ENCODE data around the gene ITGAX. TPM values are rescaled to one million over a fixed set of nuclear protein-coding genes. Genes with fewer than 3 reads are reported as not detected.

ITGAX gene
- total RNA-seq, 1 donor from 2014 or later, result 1.6 TPM

DNA sequence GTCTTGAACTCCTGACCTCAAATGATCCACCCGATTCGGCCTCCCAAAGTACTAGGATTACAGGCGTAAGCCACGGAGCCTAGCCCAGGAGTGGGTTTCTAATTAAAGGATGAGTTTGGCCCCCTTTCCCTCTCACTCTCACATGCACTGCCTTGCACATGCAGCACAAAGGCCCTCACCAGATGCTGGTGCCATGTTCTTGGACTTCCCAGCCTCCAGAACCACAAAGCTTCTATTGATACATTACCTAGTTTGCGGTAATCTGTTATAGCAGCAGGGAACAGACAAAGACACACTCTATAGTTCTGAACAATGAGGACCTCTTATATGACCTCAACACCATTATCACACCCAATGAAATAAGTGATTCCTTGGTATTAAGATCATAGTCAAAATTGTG is 20.3 kb downstream of the ITGAX start:
- no peak for DNase-seq

GRCh38 chr16:31376705-31377104 is 21.7 kb downstream of the ITGAX start:
- DNase-seq, result no peak

- DNase-seq, result no peak
Measured at GRCh38 chr16:31377210-31377903, 22.4 kb downstream of the ITGAX start.

DNA sequence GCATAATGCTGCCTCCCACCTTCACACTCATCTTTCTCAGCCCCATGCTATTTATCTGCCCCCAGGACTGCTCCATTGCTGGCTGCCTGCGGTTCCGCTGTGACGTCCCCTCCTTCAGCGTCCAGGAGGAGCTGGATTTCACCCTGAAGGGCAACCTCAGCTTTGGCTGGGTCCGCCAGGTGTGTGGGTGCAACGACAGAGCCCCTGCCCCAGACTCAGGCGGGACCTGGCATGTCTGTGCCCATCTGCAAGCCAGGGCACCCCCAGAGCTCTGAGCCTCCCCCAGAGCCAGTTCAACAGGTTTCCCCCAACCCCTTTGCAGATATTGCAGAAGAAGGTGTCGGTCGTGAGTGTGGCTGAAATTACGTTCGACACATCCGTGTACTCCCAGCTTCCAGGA is 25.2 kb downstream of the ITGAX start:
- no peak for DNase-seq

DNA sequence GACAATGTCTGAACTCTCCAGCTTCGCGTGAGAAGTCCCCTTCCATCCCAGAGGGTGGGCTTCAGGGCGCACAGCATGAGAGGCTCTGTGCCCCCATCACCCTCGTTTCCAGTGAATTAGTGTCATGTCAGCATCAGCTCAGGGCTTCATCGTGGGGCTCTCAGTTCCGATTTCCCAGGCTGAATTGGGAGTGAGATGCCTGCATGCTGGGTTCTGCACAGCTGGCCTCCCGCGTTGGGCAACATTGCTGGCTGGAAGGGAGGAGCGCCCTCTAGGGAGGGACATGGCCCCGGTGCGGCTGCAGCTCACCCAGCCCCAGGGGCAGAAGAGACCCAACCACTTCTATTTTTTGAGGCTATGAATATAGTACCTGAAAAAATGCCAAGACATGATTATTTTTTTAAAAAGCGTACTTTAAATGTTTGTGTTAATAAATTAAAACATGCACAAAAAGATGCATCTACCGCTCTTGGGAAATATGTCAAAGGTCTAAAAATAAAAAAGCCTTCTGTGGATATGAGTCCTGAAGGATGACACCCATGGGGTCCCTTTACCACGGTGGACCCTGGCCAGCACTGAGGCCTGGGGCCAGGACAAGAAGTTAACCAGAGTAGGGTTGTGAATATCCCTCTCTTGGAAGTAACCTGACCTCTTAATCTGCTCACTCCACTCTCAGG is 27.6 kb downstream of the ITGAX start:
- DNase-seq, result peak; percentile 2

DNA sequence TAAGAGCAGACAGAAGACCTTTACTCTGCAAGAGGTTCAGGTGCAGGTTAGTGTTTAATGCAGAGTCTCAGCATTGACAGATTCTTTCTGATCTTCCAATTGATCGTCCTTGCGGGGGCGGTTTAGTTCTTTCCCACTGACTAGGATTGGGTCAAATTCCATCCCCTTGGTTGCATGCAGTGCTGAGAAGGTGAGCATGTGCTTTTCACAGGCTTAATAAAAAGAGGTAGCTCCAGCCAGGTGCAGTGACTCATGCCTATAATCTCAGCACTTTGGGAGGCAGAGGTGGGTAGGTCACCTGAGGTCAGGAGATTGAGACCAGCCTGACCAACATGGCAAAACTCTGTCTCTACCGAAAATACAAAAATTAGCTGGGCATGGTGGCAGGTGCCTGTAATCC is 30.7 kb downstream of the ITGAX start:
- no peak for DNase-seq

DNA sequence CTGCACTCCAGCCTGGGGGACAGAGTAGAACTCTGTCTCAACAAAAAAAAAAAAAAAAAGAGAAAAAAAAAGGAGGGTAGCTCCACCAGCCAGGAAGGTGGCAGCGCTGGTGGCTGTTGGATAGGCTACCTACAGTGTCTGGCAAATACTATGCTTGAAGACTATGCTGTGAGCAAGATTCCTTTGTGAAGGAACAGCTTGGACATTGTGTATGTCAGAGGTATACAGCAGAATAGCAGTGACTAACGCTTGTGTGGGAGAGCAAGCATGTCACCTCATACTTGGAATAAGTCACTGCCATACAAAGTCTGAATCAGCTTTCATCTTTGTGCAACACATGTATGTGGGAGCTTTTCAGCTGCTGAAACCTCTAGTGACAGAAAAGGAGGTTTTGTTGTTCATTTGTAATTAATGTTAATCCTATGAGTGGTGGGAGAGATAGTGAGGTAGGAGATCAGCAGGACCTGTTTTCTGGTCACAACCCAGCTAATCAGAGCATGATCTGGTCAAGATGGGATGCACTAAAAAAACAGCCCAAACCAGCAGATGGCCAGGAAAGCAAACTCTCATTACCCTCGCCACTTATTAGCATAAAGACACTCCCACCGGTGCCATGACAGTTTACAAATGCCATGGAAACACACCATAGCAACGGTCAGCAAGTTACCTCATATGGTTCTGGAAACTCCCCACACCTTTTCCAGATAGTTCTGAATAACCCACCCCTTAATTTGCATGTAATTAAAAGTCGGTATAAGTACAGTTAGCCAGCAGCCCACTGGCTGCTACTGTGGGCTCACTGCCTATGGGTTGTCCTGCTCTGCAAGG is 31.4 kb downstream of the ITGAX start:
- DNase-seq, result peak; percentile 8

DNA sequence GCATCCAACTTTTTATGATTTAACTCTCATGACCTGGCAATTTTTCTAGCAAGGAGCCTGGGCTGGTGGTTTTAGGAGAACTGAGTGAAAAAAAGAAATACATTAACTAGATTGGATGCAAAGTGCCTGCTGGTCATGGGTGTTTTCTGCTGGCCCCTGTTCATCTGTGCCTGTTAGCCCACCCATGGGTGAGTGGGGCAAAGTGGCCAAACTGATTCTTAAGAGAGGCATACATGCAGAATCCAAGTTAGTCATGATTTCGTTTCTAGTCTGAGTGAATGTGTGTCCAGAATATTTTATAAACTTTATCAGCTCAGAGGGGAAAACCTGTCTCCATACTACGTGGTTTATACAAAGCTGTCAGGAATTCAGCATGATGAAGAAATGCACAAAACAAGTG is 33.6 kb downstream of the ITGAX start:
- DNase-seq, result no peak

DNA sequence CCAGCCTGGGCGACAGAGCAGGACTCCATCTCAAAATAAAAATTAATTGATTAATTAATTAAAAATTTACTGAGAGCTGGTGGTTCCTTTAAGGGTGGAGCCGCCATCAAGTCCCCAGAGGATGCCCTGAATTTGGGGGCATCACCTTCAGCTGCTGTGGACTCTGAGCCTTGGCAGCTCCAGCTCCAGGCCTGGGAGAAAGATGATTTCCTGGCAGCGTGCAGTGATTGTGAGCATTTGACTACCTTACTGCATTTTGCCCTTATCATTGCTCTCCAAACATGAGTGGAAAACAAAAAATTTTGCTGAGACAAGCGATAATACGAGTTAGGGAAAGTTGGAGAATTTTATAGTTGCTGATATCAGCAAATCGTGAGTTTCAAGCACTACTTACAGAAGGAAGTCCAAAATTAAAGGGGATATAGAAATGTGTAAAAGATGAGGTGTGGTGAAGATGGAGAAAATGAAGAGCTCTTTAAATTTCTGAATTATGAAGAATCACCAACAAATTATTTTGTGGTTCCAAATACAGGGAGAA is 35.6 kb downstream of the ITGAX start:
- DNase-seq, result no peak

- DNase-seq, result no peak
Measured at GRCh38 chr16:31393056-31393455, 38.1 kb downstream of the ITGAX start, which contains the start of gene ITGAD. Gene ITGAD (plus strand): TSS chr16:31393335. CDS start chr16:31393361, 26 bp downstream.

GRCh38 chr16:31395647-31396046 is 40.7 kb downstream of the ITGAX start:
- no peak for DNase-seq

DNA sequence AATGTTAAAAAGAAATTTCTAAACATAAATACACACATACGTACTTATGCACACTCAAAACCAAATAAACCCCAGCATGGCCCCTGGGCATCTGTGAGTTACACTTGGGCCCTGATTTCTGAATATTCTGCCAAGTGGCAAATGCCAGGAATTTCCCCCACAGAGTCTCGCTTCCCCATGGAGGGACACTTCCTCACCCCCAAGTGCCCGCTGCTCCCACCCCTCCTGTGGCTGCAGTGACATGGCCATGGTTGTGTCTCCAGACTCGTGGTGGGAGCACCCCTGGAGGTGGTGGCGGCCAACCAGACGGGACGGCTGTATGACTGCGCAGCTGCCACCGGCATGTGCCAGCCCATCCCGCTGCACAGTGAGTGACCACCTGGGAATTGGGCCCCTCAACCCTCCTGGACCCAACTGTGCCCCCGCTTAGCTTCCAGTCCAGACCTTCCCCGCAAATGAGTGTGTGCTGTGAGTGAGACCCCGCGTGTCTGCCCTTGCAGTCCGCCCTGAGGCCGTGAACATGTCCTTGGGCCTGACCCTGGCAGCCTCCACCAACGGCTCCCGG is 42.2 kb downstream of the ITGAX start:
- DNase-seq, result no peak

DNA sequence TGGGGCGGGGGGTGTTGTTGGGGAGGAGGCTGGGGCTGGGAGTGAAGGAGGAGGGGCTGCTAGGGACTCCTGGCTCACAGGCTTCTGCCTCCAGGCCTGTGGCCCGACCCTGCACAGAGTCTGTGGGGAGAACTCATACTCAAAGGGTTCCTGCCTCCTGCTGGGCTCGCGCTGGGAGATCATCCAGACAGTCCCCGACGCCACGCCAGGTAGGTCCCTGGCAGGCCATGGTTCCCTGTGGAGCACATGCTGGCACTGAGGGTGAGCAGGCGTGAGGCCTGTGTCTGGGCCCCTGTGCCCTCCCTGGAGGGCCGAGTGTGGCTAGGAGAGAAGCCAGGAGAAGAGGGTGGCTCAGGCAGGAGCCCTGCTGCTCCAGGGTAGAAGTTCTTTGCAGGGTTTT is 42.7 kb downstream of the ITGAX start:
- DNase-seq, result no peak

DNA sequence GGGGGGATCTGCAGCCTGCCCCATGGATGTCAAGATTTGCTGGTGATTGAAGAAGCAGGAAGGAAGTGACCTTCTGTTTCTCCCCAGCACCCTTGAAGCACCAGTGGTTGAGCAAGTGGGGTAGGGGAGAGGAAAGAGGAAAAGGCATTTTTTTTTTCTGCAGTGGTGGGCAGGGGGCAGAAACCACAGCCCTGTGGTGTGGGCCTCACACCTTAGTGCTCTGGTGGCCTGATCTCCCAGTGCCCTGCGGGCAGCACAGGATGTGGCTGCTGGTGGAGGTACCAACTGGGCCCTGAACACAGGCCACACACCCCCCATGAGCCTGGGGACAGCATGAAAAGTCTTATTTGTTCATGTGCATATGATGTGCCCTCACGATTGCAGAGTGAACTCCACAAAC is 45.2 kb downstream of the ITGAX start:
- DNase-seq, result no peak

DNA sequence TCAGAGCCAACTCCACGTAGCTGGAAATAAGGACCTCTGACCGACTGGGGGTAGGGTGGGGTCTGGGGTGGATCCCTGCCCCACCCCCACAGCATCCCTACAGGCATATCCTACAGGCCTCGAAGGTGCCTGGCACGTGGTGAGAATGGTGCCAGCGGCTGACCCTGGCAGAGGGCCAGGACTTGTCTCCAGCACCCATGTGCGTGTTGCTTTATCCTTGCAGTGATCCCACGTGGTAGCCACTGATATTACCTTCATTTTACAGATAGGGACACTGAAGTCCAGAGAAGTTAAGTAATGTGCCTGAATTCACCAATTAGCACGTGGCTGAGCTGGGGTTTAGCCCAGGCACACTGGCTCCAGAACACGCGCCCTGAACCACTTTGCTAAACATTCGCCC is 46.5 kb downstream of the ITGAX start:
- no peak for DNase-seq

- no peak for DNase-seq
Measured at GRCh38 chr16:31402687-31403086, 47.7 kb downstream of the ITGAX start.

- no peak for DNase-seq
Measured at GRCh38 chr16:31403590-31404352, 48.8 kb downstream of the ITGAX start.

DNA sequence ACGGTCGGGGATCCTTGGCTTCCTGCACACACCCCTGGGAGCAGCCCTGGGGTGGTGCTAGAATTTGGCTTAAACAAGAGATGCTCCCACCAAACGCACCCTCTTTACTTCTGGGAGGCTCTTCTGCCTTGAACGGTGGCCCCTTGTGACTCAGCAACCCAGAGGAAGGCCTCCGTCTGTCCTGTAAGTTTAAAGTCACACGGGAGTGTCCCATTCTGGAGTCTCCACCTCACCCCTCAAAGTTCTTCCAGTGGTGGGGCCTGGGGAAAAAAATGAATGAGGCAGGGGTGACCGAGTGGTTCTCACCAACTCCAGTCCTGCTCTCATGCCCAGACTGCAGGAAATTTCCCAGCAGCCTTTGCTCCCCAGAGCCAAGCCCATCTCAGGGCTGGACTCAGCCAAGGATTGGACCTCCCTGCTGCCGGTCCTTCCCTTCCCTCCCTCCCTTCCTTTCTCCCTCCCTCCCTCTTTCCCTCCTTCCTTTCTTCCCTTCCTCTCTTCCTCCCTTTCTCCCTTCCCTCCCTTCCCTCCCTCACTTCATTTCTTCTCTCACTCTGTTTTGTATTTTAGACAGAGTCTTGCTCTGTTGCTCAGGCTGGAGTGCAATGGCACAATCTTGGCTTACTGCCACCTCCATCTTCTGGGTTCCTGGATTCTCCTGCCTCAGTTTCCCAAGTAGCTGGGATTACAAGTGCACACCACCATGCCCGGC is 49.5 kb downstream of the ITGAX start:
- no peak for DNase-seq

- DNase-seq, result no peak
Measured at GRCh38 chr16:31407406-31407805, 52.4 kb downstream of the ITGAX start.

- DNase-seq, result no peak
Measured at GRCh38 chr16:31409433-31409832, 54.5 kb downstream of the ITGAX start.

- DNase-seq, result no peak
Measured at GRCh38 chr16:31410082-31410481, 55.1 kb downstream of the ITGAX start.
